ES-I3 (cell line): ENCODE data around the gene GNPDA1.

Experiments used
- H3K36me3 ChIP-seq: 2 replicates; pipeline ENCODE4 v1.6.1; 2013; ENCODE audit warnings: mild to moderate bottlenecking, low read length, control low read depth, moderate library complexity; ENCODE audit not compliant: insufficient read depth
- H3K4me1 ChIP-seq: 2 replicates; pipeline ENCODE4 v1.6.1; 2013; ENCODE audit warnings: mild to moderate bottlenecking, control low read depth, low read length; ENCODE audit not compliant: insufficient read depth
- H3K9ac ChIP-seq: 2 replicates; pipeline ENCODE4 v1.6.1; 2013; ENCODE audit warnings: low read depth, mild to moderate bottlenecking, low read length, moderate library complexity
- H3K9me3 ChIP-seq: 2 replicates; pipeline ENCODE4 v1.6.1; 2013; ENCODE audit warnings: mild to moderate bottlenecking, low read length, moderate library complexity; ENCODE audit not compliant: control insufficient read depth, insufficient read depth

GNPDA1 gene

DNA sequence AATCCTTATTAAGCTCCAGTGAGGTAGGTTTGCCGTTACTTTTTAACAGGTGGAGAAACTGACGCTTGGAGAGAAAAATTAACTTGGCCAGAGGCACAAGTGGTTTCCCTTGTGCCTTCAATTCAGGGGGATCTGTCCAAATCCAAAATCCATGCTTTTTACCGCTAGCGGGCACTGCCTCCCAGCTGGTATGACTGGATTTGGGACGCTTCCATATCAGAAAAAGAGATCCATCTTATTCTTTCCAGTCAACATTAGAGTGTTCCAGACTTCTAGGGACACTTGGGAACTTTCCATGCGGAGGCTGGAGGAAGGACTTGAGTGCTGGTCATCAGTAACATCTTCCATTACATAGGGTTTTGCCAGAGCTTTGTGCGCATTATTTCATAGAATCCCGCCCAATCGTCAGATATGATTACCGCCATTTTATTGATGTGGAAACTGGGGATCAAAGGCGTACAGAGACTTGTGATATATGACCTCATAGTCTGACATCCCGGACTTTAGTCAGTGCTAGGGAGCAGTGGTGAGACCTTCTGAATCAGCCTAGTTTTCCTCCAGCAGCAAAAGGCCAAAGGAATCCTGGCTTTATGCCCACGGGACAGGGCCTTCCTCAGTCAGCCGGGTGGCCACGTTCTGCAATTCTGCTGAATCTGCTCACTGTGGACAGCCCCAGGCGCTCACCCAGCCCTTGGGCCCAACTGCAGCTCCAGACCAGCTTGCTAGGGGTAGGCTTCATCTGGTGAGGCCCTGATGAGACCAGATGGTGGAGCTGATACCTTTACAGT lies 1.1 kb upstream of the GNPDA1 start:
- Histone ChIP-seq H3K4me1 (no peaks in the 10 kb centered on the region; the same call in 1 of the 2 replicates), H3K9me3 (no peaks in the 10 kb centered on the region), H3K9ac (no peak overlapping the region), H3K36me3 (peaks cover 10% of the 10 kb centered on the region)

DNA sequence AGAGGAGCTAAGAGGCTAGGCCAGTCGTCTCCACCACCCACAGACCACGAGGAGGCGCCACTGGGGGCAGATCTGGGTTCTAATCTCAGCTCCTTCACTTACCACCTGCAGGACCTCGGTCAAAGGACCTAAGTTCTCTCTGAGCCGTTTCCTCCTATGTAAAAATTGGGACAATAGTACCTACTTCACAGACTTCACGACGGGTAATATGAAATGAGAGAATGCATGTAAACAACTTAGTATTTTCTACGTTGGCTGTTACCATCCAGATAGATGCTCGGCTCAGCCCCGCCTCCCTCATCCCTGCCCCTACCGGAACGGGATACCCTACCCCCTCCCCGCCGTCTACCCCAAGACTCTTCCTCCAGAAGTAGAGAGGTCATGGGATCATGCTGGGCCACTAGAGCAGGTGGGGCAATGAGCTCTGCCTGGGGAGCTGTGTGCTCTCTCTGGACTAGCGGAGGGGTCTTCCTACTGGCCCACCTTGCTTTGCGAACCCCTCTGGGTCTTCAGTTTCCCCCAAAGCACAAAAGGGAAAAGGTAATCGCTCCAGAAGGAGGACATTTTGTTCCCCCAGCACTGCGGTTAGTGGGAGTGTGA lies 541 bp downstream of the GNPDA1 start:
- peaks cover 11% of the 10 kb centered on the region for H3K36me3 ChIP-seq

DNA sequence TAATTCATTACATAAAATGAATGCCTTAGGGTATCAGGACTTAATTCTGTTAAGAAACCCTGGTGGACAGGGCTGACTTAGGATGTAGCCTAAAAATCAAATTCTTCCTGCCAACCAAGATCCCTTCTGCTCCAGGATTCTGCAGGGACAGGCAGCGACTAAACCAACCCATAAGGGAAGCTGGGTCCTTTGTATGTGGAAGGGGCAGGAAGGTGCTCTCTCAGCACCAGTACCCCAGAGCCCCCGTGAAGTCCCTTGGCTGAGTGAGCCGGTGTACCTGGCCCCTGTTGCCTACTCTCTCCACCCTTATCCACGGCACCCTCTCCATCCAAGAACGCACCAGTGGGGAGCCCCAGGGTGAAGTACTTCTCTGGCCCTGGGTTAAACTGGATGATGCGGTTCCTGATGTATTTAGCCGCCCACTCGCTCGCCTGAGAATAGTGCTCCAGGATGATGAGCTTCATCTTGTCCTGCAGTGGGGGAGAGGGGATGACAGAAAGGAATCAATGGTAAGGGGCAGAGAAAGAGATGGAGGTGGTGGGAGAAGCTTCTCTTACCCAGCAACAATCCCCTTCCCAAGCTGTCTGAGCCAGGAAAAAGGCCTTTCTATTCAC lies 1.1 kb downstream of the GNPDA1 start:
- no peaks in the 10 kb centered on the region for H3K9me3 ChIP-seq
- peaks cover 11% of the 10 kb centered on the region for H3K36me3 ChIP-seq
- no peak overlapping the region for H3K9ac ChIP-seq
- no peaks in the 10 kb centered on the region; the same call in 1 of the 2 replicates for H3K4me1 ChIP-seq

More for the DNA sequence above, 541 bp downstream of the GNPDA1 start:
- Histone ChIP-seq H3K9me3 (no peaks in the 10 kb centered on the region), H3K4me1 (no peaks in the 10 kb centered on the region; the same call in 1 of the 2 replicates), H3K9ac (peak overlapping the region; percentile 69)

DNA sequence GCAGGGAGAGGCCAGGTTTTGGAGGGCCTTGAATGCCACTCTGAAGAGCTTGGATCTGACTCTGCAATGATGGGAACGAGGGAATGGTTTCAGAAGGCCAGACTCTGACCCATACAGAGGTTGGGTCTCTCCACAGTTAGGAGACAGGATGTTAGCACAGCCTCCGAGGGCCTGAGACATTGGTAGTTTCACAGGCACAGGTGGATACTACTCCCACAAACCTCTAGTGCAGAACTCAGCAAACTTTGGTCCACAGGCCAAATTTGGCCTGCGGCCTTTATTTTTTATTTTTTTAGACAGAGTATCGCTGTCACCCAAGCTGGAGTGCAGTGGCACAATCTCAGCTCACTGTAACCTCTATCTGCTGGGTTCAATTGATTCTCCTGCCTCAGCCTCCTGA lies 2.9 kb downstream of the GNPDA1 start:
- no peak overlapping the region for H3K9ac ChIP-seq
- no peaks in the 10 kb centered on the region; the same call in 1 of the 2 replicates for H3K4me1 ChIP-seq
- no peaks in the 10 kb centered on the region for H3K9me3 ChIP-seq
- peaks cover 27% of the 10 kb centered on the region for H3K36me3 ChIP-seq

DNA sequence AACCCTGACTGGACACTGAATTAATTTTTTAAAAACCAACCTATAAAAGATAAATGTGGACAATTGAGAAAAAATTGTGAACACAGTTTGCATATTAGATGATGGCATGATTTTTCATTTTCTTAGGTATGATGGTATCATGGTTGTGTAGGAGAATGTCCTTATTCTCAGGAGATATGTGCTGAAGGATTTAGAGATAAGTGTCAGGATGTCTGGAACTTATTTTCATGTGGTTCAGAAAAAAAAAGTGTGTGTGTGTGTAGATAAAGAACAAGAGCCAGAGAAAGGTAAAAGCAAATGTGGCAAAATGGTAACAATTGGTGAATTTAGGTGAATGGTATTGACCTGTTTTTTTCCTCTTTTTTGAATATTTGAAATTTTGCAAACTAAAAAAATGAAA lies 4.0 kb downstream of the GNPDA1 start:
- H3K36me3 ChIP-seq = peaks cover 35% of the 10 kb centered on the region
- H3K9ac ChIP-seq = no peak overlapping the region

DNA sequence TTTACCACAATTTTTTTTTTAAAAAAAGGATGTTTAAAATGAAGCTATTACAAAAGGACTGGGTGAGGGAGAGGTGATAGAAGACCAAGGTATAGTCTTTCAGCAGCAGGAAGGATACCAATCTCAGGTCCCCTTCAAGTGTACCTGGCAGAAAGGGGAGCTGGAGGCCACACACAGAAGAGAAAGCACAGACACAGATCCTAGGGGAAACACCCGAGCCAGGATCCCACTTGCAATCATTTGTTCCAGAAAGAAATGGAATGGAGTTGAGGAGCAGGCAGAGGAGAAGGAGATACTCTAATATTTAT lies 5.6 kb downstream of the GNPDA1 start:
- Histone ChIP-seq H3K9me3 (no peaks in the 10 kb centered on the region), H3K36me3 (peaks cover 44% of the 10 kb centered on the region), H3K4me1 (no peaks in the 10 kb centered on the region), H3K9ac (no peak overlapping the region)

More for the DNA sequence above, 4.0 kb downstream of the GNPDA1 start:
- Histone ChIP-seq H3K4me1 (no peaks in the 10 kb centered on the region), H3K9me3 (no peaks in the 10 kb centered on the region)

DNA sequence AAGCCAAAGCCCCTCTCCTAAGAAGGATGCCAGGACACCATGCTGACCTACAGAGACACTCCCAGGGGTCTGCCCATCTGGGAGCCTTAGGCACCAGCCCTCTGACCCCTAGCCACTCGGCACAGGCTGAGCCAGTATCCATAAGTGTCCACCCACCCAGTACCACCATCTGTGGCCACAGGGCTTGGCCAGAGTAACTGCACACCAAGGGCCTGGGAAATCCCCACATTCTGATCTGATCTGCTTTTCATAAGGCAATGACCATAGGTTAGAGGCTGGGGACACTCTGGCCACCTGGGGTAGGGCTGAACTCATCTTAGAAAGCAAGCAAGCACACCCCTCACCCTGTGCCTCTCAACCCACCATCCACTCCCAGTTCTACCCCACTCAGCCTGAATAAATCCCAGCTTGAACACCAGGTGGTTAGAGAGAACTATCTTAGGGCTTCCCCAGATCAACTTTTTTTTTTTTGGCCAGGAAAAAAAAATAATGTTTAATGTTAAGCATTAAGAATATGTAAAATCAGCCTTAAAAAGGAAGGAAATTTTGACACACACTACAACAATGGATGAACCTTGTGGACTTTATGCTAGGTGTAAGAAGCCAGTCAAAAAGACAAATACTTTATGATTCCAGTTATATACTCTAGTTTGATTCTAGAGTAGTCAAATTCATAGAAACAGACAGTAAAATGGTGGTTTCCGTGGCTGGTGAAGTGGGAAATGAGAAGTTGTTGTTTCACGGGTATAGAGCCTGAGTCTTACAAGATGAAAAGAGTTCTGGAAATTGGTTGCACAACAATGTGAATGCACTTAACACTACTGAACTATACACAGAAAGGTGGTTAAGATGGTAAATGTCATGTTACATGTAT lies 6.2 kb downstream of the GNPDA1 start:
- Histone ChIP-seq H3K36me3 (peaks cover 46% of the 10 kb centered on the region), H3K9ac (no peak overlapping the region), H3K9me3 (no peaks in the 10 kb centered on the region), H3K4me1 (no peaks in the 10 kb centered on the region)

DNA sequence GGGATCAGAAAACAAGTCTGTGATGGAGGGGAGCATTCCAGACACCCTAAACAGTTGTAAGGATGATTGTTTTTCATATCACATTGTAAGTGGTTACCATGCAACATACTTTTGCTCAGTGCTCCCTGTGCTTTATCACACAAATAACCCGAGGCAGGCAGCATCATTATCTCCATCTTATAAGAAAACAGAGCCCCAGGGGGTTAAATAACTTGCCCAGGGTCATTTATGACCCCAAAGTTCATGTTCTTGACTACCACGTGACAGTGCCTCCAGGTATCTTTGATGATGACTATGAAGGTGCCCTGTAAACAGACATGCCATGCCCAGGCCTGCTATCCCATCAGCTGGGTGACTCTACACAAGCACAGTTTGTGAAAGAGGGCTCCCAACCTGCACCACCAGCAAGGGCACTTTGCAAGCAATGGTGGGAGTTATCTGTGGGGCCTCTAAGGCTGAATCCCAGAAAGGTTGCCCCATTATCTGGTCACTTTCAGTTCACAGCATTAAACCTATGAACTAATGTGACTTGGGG lies 9.5 kb downstream of the GNPDA1 start:
- Histone ChIP-seq H3K36me3 (peaks cover 48% of the 10 kb centered on the region), H3K4me1 (no peaks in the 10 kb centered on the region), H3K9ac (no peak overlapping the region), H3K9me3 (peaks cover 2% of the 10 kb centered on the region; the same call in 1 of the 2 replicates)

DNA sequence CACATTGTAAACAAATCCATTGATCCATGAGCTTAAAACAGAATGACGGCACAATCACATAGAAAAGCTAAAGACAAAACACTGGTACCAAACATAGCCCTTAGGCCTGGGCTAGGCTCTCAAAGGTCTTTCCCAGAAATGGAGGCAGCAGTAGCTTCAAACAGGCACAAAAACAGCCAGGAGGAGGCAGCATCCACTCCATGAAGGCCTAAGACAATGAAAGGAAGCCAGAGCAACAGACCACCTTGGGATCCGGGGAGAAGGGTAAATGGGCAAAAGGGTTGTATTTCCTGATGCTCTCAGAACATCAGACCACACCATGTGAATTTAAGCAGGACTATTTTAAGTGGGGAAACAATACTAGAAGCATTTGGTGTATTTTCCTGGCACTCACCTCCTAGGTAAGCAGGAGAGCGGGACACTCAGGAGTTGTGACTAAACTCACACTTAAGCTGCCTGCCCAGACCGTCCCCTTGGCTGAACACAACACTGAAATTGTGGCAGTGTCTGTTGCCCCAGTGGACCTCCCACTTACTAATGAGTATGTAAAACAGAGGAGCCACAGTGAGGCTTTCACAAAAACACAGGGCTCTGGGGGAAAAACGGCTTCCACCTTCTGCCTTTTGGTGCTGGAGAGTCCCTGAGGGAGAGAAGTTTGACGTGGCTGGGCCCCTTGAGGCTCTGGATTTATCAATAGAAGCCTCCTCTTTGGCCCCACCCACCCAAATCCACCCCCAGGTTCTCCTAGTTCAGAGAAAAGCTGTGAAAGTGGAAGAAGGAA lies 11.9 kb downstream of the GNPDA1 start:
- no peaks in the 10 kb centered on the region for H3K4me1 ChIP-seq
- H3K36me3 ChIP-seq = peaks cover 42% of the 10 kb centered on the region
- peaks cover 2% of the 10 kb centered on the region; the same call in 1 of the 2 replicates for H3K9me3 ChIP-seq
- no peak overlapping the region for H3K9ac ChIP-seq

DNA sequence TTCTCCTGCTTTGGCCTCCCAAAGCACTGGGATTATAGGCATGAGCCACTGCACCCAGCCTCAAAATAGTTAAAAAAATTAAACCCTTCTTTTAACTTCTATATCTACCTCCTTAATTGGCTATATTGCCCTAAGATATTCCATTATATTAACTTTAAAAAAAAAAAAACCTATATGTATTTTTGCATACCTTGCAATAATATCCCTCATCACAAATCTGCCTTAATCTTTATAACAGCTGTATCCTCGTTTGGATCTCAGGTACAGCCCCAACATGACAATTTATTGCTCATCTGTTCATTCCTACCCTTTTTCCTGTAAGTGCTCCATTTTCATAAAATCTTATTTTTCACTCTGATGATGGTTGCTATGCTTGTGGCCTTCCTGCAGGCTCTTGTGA lies 12.7 kb downstream of the GNPDA1 start:
- H3K9me3 ChIP-seq = peaks cover 2% of the 10 kb centered on the region; the same call in 1 of the 2 replicates
- peaks cover 38% of the 10 kb centered on the region for H3K36me3 ChIP-seq
- no peaks in the 10 kb centered on the region for H3K4me1 ChIP-seq
- no peak overlapping the region for H3K9ac ChIP-seq

DNA sequence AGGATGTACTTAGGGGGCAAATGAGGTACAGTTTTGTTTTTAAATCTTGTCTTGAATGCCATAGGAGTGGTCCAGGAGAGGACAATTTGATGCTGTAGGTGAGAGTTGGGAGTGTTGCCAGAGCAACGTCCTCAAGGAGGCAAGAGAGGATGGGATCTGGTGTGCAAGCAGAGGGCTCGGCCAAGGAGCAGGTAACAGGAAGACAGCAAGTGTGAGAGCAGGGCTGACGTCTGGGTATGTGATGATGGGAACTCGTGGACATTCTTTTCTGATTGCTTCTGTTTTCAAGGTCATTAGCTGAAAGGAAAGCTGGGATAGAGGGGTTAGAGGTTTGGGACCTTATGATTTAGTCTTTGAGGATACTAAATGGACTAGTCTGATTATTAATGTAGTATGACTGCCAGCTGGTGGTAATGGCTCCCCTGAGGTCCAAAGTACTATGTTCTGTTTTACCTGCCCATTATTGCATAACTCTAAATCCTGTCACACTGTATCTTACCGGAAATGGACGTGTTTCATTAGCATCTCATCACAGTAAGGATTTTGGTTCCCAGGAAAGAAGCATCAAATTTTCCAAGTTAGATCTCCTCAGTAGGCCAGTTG lies 15.4 kb downstream of the GNPDA1 start:
- Histone ChIP-seq H3K36me3 (peaks cover 28% of the 10 kb centered on the region), H3K9ac (no peak overlapping the region), H3K4me1 (no peaks in the 10 kb centered on the region), H3K9me3 (peaks cover 2% of the 10 kb centered on the region; the same call in 1 of the 2 replicates)

DNA sequence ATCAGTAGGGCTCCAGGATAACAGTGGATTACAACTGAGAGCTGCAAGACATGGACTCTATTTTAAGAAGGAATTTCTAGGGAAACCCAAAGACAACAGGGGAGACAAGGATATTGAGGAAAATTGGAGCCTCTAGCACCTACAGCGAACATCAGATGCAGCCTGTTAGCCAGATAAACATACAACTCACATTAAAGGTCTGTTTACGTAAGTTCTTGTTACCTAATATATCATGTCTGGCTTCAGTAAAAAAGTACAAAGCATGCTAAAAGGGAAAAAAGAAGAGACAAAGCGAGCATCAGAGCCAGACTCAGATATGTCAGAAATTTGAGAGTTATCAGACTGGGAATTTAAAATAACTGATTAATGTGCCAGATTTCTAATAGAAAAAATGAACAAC lies 17.2 kb downstream of the GNPDA1 start:
- H3K4me1 ChIP-seq = no peaks in the 10 kb centered on the region
- no peak overlapping the region for H3K9ac ChIP-seq
- peaks cover 19% of the 10 kb centered on the region for H3K36me3 ChIP-seq
- no peaks in the 10 kb centered on the region for H3K9me3 ChIP-seq

DNA sequence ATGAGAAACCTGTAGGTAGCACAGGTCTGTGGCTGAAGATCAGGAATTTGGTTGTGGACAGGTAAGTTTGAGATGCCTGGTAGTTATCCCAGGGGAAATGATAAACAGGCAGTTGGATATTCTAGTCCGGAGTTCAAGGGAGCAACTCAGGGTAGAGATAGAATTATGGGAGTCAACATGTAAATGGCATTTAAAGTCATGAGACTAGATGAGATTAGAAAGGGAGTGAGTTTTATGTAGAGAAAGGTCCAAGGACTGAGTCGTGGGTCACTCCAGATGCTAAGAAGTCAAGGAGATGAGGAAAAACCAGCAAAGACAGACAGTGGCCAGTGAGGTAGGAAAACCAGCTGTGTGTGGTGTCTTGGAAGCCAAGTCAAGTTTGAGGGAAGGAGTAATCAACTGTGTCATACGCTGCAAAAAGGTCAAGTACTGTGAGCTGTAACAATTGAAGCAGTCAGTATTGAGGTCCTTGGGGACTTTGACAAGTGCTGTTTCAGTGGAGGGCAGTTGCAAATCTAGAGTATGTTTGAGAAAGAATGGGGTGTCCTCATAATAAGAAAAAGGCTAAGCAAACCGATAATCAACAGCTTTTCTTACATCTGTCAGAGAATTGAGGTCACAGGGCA lies 18.2 kb downstream of the GNPDA1 start:
- Histone ChIP-seq H3K9me3 (no peaks in the 10 kb centered on the region), H3K4me1 (no peaks in the 10 kb centered on the region), H3K36me3 (peaks cover 14% of the 10 kb centered on the region), H3K9ac (no peak overlapping the region)
